NCI-H460 (cell line): ENCODE results near the gene GINS3. TPM values are rescaled to one million over a fixed set of nuclear protein-coding genes. Genes with fewer than 3 reads are reported as not detected.
"Not testable (repeated sequence)": the region's sequence is repeated elsewhere in the genome, so short reads cannot be mapped to it uniquely, and the experiment has no call there.

Experiments used
- DNase-seq: peaks from one replicate; pipeline ENCODE4 v3.0.0-alpha.2; 2016; ENCODE audit warnings: low read depth; ENCODE audit errors: extremely low read depth
- total RNA-seq: library from RNA; depleted of rRNA; stranded (reverse); fragments of >200 nt; shearing (Covaris generic); gene quantifications from 2 replicates; pipeline ENCODE4 v1.2.3, GENCODE V29; 2014

Gene GINS3
- total RNA-seq, 1 experiment from 2014 or later: 14.5 TPM

- DNase-seq: no peak
Observed at GRCh38 chr16:58385218-58385773, 7.0 kb upstream of the GINS3 start.

- DNase-seq: no peak
Observed at GRCh38 chr16:58389724-58390123, 2.5 kb upstream of the GINS3 start.

DNA sequence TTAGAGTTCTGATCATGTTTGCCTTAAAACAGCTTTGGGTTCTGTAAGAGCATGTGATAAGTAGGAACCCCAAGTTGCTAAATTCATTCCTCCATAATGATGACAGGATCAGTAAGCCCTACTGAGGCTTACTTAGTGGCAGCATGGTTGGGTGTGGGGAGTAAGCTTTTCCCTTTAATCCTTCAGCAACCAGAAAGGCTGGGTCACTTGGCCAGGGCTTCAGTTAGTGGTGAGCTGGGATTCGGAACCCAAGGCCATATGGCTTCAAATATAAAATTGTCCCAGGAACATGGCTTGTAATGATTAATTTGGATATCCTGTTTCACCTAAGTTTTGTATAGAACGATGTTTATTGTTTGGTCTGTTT is 850 bp downstream of the GINS3 start:
- peak; percentile 29 for DNase-seq

DNA sequence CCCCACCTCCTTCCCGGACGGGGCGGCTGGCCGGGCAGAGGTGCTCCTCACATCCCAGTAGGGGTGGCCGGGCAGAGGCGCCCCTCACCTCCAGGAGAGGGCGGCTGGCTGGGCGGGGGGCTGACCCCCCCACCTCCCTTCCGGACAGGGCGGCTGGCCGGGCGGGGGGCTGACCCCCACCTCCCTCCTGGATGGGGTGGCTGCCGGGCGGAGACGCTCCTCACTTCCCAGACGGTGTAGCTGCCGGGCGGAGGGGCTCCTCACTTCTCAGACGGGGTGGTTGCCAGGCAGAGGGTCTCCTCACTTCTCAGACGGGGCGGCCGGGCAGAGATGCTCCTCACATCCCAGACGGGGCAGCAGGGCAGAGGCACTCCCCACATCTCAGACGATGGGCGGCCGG is 4.6 kb downstream of the GINS3 start:
- DNase-seq: not testable (repeated sequence)

GRCh38 chr16:58399718-58400633 is 7.7 kb downstream of the GINS3 start:
- no peak for DNase-seq

GRCh38 chr16:58401305-58401704 is 9.0 kb downstream of the GINS3 start:
- DNase-seq: not testable (repeated sequence)

GRCh38 chr16:58402796-58403195 is 10.5 kb downstream of the GINS3 start:
- no peak for DNase-seq

- peak; percentile 19 for DNase-seq
Observed at GRCh38 chr16:58409316-58409973, 17.2 kb downstream of the GINS3 start.

GRCh38 chr16:58411336-58411735 is 19.1 kb downstream of the GINS3 start:
- no peak for DNase-seq

DNA sequence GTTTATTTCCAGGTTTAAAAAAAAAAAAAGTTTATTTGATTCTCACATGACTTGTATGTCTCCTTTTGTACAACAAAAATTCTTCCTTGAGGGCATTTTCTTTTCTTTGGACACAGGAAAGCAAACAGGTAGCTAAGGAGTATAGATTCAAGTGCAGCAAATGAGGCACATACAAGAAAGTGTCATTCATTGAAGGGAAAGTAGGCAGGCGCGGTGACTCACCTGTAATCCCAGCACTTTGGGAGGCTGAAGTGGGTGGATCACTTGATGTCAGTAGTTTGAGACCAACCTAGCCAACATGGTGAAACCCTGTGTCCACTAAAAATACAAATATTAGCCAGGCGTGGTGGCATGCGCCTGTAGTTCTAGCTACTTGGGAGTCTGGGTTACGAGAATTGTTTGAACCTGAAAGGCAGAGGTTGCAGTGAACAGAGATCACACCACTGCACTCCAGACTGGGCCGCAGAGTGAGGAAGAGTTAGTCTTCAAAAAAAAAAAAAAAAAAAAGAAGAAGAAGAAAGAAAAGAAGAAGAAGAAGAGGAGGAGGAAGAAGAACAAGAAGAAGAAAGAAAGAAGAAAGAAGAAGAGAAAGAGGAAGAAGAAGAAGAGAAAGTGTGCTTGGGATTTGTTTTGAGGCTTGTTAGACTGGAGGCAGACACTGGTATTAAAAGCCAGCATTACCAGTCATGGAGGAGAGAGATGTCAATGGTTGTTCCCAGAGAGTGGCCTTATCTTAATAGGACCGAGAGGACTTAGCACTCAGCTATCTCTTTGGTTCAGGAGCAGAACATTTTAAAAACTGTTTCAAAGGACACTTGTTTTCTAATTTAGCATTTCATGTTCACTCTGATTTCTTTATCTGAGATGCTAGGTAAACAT is 19.7 kb downstream of the GINS3 start:
- no peak for DNase-seq

DNA sequence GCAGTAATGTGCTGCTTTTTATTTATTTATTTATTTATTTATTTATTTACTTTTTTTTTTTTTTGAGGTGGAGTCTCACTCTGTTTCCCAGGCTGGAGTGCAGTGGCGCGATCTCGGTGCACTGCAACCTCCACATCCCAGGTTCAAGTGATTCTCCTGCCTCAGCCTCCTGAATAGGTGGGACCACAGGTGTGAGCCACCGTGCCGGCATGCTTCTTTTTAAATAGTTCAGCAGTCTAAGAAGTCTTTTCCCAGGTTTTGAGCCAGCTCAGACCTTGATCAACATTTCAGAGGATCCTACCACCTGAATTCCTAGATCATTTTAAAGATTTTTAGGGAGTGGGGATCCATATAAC is 20.3 kb downstream of the GINS3 start:
- DNase-seq: not testable (repeated sequence)

DNA sequence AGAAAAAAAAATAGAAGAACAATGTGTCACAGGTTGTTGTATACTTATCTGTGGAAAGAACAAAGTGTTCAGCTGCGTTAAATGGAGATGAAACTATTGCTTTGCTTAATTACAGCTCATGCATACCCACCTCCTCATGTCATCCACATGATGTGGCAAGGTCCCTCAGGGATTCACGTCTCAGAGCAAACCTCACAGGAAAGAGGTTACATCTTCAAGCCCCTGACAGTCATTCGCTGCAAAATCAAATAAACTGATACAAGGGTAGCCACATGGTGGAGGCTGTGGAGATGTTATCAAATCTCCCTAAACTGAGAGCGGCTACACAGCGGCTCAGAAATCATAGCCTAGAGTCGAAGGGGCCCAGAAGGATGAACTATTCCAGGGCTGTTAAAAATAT is 21.1 kb downstream of the GINS3 start:
- DNase-seq: no peak

DNA sequence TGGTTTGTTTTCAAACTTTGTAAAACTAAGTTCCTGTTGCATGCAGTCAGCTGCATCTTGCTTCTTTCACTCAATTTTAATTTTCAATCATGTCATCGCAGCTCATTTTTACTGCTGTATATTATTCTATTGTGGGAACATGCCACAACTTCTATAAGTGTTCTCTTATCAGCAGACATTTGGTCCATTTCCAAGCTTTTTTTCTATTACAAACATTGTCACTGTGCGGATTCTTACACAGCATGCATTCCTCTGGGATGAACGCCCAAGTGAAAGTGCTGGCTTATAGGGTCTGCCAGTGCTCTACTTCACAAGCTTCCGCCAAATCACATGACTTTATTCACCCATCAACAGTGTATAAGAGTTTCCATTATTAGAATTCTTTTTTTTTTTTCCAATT is 22.7 kb downstream of the GINS3 start:
- DNase-seq: no peak

GRCh38 chr16:58415961-58416360 is 23.7 kb downstream of the GINS3 start:
- DNase-seq: not testable (repeated sequence)

GRCh38 chr16:58417035-58417434 is 24.8 kb downstream of the GINS3 start:
- DNase-seq: no peak

DNA sequence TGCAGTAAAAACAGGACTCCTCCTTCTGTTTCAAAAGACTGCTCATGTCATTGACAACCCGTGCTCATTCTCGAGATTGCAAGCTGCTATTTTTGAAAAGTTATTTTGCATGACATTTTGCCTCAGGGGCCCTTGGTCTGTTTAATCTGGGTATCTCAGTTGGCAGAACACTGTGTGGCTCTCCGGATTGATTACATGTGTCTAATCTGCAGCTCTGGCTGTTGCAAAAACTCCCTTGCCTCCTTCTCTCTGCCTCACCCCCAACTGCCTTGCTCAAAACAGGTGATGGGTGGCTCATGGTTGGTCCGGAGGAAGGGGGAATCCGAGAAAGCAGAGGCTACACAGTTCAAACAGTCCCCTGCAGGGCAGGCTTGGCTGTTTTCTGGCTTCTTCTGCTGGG is 25.3 kb downstream of the GINS3 start:
- DNase-seq: no peak

DNA sequence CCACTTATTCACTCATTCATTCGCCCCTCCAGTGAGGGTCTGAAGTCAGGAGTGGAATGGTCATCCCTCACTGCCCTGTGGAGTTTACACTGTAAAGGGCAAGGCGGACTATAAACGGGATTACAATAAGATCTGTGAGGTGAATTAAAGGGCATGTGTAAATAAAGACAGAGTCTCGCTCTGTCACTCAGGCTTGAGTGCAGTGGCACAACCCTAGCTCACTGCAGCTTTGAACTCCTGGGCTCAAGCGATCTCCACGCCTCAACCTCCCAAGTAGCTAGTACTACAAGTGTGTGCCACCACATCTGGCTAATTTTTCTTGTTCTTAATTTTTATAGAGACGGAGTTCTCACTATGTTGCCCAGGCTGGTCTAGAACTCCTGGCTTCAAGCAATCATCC is 25.8 kb downstream of the GINS3 start:
- no peak for DNase-seq

DNA sequence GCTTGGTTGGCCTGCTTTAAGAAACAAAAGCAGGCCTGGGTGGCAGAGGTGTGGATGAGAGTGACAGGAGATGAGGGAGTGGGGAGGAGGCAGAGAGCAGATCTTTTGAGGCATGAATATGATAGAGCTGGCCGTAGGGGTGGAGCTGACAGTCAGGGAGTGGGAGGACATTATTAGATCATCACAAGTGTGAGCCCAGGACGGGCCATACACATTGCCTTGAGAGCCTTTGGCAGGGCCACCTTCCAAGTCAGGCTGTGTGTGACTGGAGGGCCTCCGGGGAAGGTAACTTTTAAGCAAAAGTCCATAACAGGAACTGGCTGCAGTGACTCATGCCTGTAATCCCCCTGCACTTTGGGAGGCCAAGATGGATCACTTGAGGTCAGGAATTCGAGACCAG is 26.3 kb downstream of the GINS3 start:
- no peak for DNase-seq

GRCh38 chr16:58419241-58419990 is 27.1 kb downstream of the GINS3 start:
- no peak for DNase-seq

DNA sequence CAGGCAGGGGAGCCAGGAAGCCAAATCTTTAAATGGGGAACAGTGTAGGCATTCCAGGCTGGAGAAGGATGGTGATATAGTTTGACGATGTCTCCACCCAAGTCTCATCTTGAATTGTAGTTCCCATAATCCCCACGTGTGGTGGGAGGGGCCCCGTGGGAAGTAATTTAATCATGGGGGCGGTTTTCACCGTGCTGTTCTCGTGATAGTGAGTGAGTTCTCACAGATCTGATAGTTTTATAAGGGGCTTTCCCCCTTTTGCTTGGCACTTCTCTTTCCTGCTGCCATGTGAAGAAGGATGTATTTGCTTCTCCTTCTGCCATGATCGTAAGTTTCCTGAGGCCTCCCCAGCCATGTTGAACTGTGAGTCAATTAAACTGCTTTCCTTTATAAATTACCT is 28.8 kb downstream of the GINS3 start:
- DNase-seq: no peak
